ENCODE measurements around the gene FBXW8.

FBXW8 gene, protein sequence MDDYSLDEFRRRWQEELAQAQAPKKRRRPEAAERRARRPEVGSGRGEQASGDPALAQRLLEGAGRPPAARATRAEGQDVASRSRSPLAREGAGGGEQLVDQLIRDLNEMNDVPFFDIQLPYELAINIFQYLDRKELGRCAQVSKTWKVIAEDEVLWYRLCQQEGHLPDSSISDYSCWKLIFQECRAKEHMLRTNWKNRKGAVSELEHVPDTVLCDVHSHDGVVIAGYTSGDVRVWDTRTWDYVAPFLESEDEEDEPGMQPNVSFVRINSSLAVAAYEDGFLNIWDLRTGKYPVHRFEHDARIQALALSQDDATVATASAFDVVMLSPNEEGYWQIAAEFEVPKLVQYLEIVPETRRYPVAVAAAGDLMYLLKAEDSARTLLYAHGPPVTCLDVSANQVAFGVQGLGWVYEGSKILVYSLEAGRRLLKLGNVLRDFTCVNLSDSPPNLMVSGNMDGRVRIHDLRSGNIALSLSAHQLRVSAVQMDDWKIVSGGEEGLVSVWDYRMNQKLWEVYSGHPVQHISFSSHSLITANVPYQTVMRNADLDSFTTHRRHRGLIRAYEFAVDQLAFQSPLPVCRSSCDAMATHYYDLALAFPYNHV

DNA sequence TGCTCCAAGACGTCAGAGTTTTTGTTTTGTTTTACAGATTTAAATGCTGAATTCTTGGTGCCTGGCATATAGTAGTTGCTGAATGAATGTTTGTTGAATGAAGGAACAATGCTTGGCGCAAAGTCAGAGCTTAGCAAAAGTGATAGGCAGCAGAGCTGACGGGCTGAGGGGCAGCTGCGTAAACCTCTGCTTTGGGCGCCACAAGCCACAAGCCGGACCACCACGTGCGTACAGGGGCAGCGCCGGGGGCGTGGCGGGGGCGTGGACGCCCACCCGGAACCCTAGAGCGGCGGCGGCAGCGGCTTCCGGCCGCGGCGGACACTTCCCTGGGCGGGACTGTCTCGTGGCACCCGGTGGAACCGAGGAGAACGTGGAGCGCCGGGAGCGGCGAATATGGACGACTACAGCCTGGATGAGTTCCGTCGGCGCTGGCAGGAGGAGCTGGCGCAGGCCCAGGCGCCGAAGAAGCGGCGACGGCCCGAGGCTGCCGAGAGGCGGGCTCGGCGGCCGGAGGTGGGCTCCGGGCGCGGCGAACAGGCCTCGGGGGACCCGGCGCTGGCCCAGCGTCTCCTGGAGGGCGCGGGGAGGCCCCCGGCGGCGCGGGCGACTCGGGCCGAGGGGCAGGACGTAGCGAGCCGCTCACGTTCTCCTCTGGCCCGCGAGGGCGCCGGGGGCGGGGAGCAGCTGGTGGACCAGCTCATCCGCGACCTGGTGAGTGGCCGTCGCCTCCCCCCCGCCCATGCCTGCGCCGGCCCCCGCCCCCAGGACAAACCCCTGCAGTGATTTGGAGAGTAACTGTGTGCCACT is at the start of gene FBXW8:
FBXW8 (plus strand) TSS at position 306 of the 807 bp plus-strand sequence; CDS start at position 394, 88 bp downstream.
- DNase-seq (ENCODE audit: low spot score): no peak

DNA sequence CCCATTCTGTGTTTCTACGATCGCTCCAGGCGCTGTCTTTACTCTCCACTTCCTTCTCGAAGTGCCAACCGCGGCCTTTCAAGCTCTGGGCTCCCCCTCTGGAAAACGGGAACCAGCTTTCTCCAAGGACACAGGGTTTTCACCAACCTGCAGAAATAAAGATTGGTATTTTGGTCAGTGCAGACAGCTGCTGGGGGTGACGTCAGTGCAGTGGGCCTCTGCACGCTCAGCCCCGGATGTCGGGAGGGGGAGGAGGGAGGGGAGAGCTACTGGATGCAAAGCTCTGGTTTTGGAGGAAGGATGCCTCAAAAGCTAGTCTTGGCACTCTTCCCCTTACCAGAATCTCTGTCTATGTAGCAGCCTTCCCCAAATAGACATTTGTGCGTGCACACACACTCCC is 49.4 kb upstream of the FBXW8 start:
- DNase-seq (ENCODE audit: low spot score): no peak

DNA sequence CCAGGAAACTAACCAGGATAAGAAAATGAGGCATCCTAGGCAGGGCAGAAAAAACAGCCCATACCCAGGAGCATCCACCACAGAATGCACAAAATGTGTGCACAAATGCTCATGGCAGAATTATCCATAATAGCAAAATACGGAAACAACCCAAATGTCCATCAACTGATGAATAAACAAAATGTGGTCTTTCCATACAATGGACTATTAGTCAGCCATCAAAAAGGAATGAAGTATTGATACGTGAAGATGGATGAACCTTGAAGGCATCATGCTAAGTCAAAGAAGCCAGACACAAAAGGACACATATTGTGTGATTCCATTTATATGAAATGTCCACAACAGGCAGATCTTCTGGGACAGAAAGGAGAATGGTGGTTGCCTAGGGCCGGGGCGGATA is 48.6 kb upstream of the FBXW8 start:
- DNase-seq (ENCODE audit: low spot score): no peak

DNA sequence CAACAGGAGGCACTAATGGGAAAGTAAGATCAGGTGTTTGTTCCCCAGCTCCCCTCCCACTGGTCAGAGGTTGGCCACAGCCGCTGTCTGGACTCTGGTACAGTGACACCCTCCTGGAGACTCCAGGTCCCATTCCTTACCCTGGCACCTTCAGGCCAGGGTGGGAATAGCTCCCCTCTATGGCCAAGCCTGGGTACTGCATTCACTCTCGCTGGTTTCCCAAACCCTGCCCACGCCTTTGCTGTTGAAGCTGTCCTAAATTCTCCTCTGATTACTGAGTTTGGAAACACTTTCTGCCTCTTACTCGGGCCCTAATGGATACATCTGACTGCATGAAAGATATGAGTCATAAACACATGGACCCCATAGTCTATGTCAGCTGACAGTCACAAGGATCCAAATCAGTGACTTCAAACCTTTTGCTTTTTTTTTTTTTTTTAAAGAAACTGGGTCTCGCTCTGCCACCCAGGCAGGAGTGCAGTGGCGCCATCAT is 47.4 kb upstream of the FBXW8 start:
- DNase-seq (ENCODE audit: low spot score): no peak

DNA sequence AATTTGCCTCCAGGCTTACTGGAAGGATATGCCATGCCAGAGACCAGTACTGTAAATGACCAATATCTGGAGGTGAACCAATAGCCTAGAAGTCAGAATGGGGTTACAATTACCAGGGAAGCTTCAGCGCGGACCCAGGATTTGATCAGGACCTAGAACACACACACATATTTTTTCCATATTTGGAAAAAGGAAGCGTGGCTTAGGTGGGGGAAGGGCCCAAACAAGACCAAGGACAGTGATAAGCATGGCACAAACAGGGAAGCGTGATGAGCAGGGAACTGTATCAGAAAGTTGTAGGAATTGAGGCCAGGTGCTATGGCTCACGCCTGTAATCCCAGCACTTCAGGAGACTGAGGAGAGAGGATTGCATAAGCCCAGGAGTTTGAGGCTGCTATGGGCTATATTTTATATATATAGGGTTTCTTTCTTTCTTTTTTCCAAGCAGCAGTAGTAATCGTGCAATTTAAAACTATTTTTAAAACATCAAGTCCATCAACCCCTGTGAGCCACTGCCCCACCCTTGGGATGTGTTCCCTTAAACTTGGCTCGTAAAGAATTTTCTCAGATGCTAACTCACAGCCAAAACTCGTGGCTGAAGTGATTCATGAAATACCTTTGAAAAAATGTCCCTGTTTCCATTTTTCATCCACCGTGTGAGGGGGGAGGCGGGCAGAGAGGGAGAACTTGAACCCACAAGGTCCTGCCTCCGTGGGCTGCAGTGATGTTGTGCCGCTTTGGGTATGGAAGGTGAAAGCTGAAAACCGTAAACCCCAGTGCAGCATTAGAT is 46.2 kb upstream of the FBXW8 start:
- no peak for DNase-seq (ENCODE audit: low spot score)

DNA sequence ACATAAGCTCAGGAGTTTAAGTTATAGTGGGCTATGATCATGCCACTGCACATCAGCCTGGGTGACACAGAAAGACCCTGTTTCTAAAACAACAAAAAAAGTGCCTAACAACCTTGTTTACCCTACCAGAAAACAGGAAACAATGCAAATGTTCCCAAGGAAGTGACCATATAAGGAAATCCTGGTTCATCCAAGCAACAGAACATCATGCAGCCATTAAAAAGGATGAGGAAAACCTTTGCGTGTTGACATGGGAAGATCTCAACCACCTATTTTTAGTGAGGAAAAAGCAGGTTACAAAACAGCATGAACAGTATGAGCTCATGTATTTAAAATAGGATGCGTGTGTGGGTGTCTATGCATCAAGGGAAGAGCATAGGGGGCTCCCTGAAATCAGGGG is 43.2 kb upstream of the FBXW8 start:
- no peak for DNase-seq (ENCODE audit: low spot score)

DNA sequence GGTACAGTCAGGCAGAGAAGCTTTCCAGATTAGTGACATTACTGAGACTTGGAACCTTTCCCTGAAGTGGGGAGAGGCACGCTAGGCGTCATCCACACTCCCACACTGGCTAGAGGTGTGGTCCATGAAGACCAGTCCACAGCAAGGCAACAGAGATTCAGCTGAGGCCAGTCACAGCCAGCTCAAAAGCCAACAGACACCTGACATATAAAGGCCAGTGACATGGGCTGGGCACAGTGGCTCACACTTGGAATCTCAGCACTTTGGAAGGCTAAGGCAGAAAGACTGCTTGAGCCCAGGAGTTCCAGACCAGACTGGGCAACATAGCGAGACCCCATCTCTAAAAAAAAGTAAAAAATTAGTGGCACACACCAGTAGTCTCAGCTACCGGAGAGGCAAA is 40.4 kb upstream of the FBXW8 start:
- no peak for DNase-seq (ENCODE audit: low spot score)

DNA sequence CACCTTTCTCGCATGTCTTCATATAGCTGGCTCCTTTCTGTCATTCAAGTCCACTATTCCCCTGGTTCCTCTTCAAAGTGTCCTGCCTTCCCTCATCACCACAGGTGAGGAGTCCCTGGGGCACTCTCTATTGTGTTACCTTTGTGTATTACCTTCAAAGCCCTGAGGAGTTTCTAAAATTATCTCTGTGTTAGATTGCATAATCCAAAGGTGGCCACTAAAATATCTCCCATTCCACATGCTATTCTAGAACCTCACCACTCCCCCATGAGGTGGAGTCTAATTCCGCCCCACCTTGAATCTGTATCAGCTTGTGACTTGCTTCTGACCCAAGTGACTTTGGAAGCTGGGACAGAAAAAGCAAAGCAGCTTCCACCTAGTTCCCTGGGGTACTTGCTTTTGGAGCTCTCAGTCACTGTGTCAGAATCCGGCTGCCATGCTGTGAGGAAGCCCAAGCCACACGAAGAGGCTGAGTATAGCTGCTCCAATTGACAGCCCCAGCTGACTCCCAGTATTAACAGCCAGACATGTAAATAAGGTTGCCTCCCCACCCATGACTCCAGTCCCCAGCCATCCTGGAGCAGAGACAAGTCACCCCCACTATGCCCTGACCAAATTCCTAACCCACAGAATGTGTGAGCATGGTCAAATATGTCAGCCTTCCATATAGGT is 36.3 kb upstream of the FBXW8 start:
- DNase-seq (ENCODE audit: low spot score): no peak

DNA sequence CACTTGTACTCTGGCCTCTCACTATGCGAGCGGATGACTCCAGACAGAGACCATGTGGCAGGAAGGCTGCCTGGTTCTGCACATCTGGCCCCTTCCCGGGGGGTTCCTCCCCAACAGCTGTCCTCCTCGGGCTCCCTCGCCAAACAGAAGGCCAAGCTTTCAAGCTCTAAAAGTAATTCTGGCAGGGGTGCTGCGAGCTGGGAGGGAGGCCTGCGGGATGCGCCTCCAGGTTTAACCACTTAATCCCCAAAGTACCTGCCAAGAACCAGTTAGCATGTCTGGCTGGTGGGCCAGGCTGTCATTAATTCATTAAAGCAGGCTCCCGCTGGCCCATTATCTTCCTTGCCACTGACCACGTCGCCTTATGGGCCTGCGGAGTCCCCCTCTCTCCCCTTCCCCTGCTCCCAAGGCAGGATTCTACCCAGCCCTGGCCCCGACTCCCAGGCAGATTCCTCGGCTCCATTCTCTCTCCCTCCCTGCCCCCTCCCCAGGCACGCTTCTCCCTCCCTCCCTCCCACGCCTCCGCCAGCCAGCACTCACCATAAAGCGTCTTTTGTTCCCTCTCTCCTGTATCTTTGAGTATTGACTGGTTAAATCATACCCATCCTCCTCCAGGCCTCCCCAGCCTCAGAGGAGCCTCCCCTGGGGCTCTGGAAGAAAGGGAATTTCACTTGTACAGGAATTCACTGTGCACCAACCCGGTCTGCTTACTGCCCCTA is 34.4 kb upstream of the FBXW8 start:
- no peak for DNase-seq (ENCODE audit: low spot score)

DNA sequence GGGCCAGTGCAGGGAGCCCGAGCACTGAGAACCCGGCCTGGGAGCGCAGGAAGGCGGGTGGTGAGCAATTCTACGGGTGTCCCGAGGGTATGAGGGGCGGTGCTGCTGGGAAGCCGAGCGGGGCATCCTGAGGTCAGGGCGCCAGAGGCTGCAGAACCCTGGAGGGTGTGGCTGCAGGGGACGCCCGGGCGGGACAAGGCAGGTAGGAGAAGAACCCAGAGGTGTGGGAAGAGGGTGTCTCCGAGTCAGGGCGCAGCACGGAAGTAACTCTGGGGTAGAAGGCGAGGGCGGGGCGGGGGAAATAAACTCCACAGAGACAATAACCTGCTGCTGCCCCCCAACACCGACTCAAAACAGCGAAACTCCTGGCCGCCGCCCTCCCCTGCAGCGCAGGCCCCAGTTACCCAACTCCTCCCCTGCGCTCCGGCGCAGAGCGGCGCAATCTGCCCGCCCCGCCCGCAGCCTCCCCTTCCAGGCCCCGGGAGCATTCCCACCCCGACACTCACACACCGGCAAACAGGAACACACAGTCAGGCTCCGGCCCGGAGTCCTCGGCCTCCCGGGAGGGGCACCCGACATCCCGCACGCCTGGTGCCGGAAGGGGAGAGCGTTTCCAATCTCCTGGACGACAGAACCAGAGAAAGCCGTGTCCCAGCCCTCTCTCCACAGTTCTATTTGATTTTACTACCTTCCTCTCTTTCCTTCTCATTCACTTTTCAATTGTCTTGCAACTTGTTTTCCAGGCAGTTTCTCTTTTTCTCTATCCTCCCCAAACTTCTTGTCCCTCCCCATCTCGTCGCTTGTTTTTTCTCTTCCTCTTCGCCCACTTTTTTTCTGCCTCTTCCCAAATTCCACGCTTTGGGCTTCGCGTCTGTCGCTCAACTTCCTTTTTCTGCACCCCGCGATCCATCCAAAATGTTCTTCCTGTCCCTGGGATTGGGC is 31.9 kb upstream of the FBXW8 start:
- DNase-seq (ENCODE audit: low spot score): no peak

DNA sequence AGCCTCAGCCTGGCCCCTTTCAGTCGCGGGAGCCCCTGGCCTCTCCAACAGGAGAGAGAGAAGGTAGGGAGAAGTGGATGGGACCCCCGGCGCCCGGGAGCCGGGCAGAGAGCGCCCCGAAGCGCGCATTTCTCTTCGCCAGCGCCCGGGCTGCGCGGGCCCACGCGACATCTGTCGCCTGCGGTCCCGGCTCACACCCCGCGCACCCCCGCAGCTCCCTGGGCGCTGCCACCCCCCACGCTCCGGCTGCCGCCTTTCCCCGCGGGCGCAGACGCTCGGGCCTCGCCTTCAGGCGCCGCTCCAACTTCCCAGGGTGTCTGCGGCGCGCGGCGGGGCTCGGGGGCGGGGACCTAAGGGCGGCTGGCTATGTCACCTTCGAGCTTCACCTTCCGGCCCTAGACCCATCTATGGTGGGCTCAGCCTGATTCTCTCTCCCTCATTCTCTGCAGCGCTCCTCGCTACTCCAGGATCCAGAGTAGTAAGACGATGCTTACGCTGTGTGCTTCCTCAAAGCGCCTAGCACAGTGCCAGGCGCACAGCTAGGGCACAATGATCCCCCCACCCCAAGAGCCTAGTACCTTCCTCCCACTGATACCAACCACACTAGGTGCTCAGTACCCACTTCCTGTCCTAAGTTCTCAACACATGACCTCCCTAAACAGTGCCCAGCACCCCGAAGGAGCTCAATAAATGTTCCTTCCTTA is 31.1 kb upstream of the FBXW8 start:
- DNase-seq (ENCODE audit: low spot score): no peak

DNA sequence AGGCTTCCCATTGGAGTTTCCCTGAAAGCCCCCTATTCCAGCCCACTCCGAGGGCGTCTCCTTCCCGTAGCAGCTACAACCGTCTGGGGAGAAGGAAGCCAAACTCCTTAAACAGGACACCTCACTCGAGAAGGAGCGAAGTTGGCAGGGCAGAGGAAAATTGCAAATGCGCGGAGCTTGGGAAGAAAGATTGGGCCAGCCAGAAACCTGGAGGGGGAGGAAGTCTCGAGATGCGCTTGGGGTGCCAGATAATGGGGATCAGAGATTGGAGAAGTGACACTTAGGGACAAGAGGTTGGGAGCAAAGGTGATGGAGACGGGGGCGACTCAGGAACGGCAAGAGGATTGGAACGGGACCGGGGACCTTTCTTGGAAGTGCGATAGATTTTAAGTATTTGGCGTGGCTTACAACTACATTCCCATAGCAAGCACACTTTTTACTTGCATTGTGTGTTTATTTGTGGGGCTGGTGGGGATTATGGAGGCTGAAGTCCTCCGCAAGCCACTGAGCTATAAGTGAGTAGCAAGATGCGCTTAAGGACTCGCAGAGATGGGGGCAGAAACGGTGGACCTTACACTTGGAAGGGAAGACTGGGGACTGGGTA is 30.4 kb upstream of the FBXW8 start:
- DNase-seq (ENCODE audit: low spot score): no peak

DNA sequence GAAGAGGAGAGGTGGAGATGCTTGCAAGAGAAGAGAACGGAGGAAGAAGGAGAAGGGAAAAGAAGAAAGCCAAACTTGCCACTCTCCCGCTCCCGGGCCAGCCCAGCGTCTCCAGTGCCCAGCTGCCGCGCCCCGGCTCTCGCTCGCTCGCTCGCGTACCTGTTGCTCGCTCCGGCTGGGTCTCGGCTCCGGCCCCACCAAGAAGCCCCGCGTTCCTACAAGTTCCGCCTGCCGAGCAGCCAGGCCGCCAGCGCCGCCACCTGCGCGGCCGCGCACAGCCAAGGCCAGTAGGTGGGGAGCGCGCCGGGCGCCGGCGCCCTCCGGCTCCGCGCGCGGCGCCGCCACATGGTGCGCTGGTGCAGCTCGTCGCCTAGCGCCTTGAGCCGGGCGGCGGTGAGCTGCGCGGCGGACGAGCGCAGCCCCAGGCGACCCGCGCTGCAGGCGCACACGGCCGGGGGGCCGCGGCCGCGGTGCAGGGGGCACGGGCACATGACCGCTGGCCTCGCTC is 29.9 kb upstream of the FBXW8 start:
- DNase-seq (ENCODE audit: low spot score): no peak

DNA sequence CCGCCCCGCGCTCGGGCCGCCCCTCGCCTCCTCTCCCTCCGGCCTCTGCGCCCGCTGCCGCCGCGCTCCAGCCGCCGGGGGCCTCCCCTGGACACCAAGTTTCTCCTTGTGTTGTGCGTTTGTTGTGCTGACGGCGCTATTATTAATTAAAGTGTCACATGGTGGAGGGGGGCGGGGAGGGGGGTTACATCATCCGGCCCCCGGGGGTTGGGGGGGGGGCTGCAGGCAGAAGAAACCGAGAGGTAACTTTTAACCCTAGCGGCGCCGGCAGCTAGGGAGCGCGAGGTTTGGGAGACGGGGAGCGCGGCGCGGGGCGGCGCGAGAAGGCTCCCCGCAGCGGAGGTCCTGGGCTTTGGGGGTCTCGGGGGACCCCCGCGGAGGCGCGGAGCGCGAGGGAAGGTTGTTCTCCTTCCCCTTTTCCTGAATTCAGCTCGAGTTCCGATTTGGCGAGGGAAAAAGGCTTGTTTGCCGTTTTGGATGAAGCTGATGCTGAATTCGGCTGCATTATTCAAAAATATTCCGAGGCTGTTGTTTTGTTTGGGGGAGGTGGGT is 29.3 kb upstream of the FBXW8 start, which contains the start of gene HRK:
HRK (minus strand) TSS at position 117 of the 552 bp plus-strand sequence. CDS start 134 bp downstream, outside the sequence.
- no peak for DNase-seq (ENCODE audit: low spot score)

DNA sequence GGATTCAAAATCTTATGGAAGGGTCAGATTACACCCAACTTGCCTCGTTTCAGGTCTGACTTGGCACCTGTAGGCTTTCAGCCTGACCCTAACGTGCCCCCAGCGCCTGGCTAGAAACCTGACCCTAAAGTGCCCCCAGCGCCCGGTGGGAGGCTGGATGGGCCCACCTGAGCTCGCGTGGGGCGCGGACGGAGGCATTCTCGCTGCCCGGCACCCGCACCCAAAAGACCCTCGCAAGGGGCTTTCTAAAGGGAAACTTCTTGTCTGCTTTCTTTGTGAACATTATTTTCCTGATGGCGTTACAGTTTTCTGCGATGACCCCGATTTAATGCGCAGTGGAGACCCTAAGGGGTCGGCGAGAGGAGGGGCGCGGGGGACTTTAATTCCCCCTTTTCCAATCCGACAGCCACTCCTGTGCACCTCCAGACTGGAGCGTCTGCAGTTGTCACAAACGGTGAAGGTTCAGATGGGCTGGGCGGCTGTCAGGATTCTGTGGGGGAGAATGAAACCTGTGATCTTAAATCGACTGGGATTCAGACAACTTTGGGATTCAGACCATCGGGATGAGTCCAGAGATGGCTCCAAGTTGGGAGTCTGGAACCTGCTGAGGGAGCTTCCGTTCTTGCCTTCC is 28.8 kb upstream of the FBXW8 start:
- no peak for DNase-seq (ENCODE audit: low spot score)

DNA sequence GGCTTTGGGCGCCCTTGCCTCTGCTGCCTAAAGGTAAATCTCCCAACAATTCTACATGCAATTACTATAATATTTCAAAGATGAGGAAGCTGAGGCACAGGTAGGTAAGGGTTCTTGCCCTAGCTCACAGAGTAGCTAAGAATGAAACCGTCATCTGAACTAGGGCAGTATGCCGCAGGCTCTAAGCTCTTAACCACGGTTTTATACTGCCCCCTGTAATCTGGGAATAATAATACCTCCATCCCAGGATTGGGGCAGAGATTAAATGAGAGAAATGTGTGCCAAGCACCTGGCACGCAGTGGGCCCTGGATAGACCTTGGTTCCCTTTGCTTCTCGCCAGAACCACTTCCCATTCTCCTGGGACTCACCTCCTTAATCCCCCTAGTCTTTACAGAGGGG is 28.0 kb upstream of the FBXW8 start:
- no peak for DNase-seq (ENCODE audit: low spot score)

DNA sequence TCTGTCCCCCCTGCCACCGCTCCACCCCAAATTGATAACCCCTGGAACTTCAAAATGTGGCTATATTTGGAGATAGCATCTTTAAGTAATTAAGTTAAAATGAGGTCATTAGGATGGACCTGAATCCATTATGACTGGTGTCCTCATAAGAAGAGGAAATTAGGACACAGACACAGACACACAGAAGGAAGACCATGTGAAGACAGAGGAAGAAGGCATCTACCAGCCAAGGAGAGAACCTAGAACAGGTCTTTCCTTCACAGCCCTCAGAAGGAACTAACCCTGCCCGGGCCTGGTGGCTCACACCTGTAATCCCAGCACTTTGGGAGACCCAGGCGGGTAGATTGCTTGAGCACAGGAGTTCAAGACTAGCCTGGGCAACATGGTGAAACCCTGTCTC is 25.9 kb upstream of the FBXW8 start:
- DNase-seq (ENCODE audit: low spot score): no peak

Data from hematopoietic multipotent progenitor cell treated with erythropoietin and hydrocortisone succinate and interleukin-3 and kit ligand, for 17 days (in vitro differentiated cells).